ENCODE results near the gene HBEGF.

DNA sequence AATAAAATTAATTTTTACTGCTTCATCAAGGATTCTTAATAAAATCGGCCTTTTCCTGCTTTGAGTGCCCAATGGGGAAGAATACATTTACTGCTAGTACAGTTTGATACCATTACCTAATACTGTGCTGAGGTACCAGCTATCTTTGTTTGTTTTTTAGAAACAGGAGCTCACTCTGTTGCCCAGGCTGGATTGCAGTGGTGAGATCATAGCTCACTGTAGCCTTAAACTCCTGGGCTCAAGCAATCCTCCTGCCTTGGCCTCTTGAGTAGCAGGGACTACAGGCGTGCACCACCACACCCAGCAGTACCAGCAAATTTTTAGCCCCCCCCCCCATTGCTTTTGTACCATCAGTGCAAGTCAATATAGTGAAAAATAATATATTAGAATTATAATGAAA, 41.6 kb upstream of the HBEGF start:
- TF ChIP-seq, protein P1, sequence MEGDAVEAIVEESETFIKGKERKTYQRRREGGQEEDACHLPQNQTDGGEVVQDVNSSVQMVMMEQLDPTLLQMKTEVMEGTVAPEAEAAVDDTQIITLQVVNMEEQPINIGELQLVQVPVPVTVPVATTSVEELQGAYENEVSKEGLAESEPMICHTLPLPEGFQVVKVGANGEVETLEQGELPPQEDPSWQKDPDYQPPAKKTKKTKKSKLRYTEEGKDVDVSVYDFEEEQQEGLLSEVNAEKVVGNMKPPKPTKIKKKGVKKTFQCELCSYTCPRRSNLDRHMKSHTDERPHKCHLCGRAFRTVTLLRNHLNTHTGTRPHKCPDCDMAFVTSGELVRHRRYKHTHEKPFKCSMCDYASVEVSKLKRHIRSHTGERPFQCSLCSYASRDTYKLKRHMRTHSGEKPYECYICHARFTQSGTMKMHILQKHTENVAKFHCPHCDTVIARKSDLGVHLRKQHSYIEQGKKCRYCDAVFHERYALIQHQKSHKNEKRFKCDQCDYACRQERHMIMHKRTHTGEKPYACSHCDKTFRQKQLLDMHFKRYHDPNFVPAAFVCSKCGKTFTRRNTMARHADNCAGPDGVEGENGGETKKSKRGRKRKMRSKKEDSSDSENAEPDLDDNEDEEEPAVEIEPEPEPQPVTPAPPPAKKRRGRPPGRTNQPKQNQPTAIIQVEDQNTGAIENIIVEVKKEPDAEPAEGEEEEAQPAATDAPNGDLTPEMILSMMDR (IDR thresholded peaks at IDR 0.05; ENCODE audit: low read length): no peak
- TF ChIP-seq EZH2 (optimal IDR thresholded peaks at IDR 0.05; ENCODE audit: low read depth, low read length): no peak

Measured in MM.1S (cell line).